ENCODE measurements around the gene FAM53A.
A peak's percentile ranks its signal among the peaks of the same experiment; 100 is the strongest.

Gene FAM53A

GRCh38 chr4:1626151-1626550, 58.0 kb downstream of the FAM53A start:
- DNase-seq, result peak in 4 of 58 donors; percentile 12 to 36 (median 28)

DNA sequence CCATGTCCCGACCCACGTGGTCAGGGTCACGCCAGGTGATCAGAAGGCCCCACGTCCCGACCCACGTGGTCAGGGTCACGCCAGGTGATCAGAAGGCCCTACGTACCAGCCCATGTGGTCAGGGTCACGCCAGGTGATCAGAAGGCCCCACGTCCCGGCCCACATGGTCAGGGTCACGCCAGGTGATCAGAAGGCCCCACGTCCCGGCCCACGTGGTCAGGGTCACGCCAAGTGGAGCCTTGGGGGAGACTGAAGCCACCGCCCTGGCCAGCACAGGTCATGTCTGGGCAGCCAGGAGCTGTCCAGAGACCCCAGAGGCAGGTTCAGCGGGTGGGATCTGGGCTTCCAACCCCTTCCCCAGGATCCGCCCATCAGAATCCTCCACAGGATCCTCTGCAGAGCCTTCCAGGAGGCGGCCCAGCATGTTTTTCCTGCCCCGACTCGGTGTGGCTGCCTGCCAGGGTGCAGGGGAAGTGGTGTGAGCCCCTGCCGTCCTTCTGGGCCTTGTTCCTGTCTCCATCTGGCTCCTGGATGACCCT, 58.4 kb downstream of the FAM53A start:
- no peak for DNase-seq

DNA sequence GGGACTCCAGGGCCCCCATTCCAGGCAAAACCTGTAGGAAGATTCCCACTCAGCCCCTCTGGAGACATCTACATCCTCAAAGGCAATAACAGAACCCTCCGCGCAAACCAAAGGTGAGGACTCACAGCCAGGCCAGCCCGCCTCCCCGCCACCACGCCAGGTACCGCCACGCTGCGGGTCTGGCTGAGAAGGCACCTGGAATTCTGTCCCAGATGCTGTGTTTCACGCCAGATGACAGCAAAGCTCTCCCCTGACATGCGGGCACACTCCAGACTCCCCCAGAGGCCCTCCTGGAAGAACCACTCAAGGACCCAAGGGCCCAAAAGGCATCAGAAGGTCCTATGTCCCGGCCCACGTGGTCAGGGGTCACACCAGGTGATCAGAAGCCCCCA, 59.6 kb downstream of the FAM53A start:
- DNase-seq, result no peak

DNA sequence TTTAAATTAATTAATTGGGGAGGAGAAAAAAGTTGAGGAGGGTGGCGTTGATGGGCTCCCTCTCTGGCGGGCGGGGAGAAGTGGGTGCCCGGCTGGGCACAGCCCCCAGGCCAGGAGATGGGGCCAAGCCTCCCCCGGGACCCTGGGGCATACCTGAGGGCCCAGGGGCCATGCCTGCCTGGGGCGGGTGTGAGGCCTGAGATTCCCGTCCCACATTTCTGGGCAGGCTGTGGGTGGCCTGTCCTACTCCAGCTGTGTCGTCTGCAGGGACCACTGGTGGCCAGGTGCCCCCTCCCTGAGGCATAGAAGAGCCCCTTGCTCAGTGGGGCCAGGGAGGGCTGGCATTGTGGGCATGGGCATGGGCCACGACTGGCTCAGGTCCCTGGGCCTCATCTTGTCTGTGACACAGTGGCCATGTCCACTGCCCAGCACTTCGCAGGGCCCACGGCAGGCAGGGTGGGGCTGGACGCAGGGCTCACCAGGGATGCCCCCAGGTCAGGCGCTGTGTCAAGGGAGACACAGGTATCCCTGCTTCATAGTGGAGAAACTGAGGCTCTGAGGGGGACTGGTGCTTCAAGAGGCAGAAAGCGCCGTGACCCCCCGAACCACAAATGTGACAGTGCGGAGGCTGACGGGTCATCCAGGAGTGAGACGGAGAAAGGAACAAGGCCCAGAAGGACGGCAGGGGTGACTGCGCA, 60.1 kb downstream of the FAM53A start:
- DNase-seq, result no peak

GRCh38 chr4:1623400-1623799, 60.7 kb downstream of the FAM53A start:
- DNase-seq, result no peak

- no peak for DNase-seq
Observed at GRCh38 chr4:1622956-1623355, 61.2 kb downstream of the FAM53A start.

GRCh38 chr4:1622238-1622637, 61.9 kb downstream of the FAM53A start:
- no peak for DNase-seq

GRCh38 chr4:1621526-1621925, 62.6 kb downstream of the FAM53A start:
- DNase-seq, result no peak

DNA sequence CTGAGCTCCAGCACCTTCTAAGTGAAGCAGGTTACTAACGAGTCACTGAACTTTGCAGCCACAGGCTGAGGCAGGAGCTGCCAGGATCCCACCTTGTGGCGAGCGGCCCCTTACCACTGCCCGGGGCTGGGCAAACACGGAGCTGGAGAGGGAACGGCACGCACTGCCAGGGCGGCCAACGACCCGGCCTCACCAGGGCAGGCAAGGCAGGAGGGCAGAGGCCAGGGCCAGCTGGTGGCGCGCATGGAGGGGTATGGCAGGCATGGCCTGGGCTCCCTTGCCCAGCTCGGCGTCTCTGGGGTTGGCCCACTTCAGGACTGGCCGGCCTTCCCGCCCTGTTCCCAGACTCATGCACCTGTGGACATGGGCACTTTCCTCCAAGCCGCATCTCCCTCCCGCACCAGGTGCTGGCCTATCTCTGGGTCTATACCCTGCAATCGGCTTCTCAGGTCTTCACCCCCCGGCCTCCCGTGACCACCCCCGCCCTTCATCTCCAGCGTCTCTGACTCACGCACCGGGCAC, 64.9 kb downstream of the FAM53A start:
- DNase-seq, result no peak

DNA sequence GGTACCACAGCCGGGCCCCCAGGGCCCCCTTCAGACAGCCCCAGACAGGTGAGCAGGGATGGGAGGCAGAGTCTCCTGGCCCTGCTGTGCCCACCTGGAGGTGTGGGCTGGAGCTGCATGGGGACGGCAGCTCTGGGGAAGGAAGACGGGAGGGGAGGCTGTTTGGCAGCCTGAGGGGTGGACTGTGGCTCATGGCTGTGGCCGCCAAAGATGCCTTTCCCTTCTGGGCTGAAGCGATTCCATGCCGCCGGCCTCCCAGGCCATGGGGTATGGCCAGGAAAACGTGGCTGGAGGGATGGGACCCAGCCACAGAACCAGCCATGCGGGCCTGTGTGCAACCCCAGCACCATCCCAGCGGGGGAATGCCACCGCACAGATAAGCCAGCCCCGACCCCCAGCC, 65.7 kb downstream of the FAM53A start:
- no peak for DNase-seq

DNA sequence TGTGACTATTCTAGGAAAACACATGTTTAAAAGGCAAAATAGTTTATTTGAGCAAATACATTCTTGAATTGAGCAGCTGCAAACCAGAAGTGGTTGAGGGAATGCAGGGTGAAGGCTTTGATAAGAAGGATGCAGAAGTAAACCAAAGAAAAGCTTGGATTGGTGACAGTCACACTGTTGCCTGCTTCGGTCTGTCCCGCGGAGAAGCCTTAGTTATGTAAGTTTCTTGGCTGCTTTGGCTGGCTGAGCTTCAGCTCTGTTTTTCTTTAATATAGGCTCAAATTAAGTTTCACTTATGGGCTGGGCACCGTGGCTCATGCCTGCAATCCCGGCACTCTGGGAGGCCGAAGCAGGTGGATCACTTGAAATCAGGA, 67.6 kb downstream of the FAM53A start:
- DNase-seq, result no peak

GRCh38 chr4:1615786-1616556, 68.1 kb downstream of the FAM53A start:
- no peak for DNase-seq

DNA sequence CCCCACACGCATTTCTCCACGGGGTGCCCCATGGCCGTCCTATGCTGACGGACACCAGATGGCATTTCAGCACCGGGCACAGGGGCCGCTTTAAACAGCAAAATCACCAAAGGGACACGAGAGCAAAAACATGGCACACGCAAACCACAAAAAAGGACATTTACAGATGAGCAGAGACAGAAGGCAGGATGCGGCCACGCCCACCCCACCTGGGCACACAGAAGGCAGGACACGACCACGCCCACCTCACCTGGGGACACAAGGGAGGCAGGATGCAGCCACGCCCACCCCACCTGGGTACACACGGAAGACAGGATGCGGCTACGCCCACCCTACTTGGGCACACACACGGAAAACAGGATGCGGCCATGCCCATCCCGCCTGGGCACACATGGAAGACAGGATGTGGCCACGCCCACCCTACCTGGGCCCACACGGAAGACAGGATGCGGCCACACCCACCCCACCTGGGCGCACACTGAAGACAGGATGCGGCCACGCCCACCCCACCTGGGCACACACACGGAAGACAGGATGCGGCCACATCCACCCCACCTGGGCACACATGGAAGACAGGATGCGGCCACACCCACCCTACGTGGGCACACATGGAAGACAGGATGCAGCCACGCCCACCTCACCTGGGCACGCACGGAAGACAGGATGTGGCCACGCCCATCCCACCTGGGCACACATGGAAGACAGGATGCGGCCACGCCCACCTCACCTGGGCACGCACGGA, 69.1 kb downstream of the FAM53A start:
- DNase-seq, result no peak

- no peak for DNase-seq
Observed at GRCh38 chr4:1614502-1614853, 69.6 kb downstream of the FAM53A start.

DNA sequence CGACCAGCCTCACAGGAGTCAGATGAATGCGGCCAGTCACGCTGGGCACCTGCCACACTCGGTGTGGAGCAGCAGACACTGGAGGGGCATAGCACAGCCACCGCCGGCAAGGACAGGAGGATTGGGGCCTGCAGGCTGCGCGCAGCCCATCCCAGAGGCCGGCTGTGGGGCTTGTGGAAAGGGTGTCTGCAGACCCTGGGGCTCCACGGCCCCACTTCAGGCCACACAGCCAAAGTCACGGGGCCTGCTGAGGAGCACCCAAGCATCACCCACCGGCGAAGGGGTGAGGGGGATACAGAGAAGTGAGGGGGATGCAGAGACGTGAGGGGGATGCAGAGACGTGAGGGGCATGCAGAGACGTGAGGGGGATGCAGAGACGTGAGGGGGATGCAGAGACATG, 70.1 kb downstream of the FAM53A start:
- no peak for DNase-seq

DNA sequence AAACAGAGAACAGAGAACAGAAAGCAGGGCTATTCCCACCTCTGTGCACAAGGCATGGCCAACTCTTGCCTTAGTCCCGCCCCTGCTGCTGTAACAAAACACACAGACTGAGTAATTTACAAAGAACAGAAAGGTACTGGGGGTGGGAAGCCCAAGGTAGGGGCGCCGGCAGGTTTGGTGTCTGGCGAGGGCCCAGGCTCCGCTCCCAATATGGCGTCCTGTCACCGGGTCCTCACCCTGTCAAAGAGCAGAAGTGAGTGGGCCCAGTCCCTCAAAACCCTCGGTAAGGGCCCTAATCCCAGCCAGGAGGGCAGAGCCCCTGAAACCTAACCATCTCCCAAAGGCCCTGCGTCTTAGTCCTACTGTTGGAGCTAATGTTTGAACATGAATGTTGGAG, 71.0 kb downstream of the FAM53A start:
- no peak for DNase-seq

GRCh38 chr4:1612278-1613098, 71.6 kb downstream of the FAM53A start:
- DNase-seq, result no peak

- no peak for DNase-seq
Observed at GRCh38 chr4:1611501-1611870, 72.6 kb downstream of the FAM53A start.

GRCh38 chr4:1610791-1611500, 73.2 kb downstream of the FAM53A start:
- DNase-seq, result no peak
